OCI-LY3 (cell line): Measurements from ENCODE around the gene PGM1.

Source experiments
- H2AFZ ChIP-seq: fragments of 200-600, 300-600 bp; shearing (Covaris generic); 2 replicates; pipeline ENCODE4 v1.6.0; 2014; ENCODE audit warnings: antibody characterized with exemption, low read depth, low read length
- H3K27ac ChIP-seq: fragments of 200-600, 300-600 bp; sonication (generic); 2 replicates; pipeline ENCODE4 v1.5.1; 2014; ENCODE audit warnings: mild to moderate bottlenecking, low read length, moderate library complexity, mixed read lengths
- H3K27me3 ChIP-seq: fragments of 200-600, 300-600 bp; sonication (generic); 2 replicates; pipeline ENCODE4 v1.6.1; 2014; ENCODE audit warnings: low read depth, low read length, mixed read lengths
- H3K36me3 ChIP-seq: fragments of 200-600, 300-600 bp; sonication (generic); replicated peaks from 2 replicates; pipeline ENCODE3; 2014; ENCODE audit warnings: low read depth, low read length, mixed read lengths
- H3K4me1 ChIP-seq: fragments of 300-600, 200-600 bp; sonication (generic); 2 replicates; pipeline ENCODE4 v1.6.1; 2014; ENCODE audit warnings: low read length, mixed read lengths
- H3K4me2 ChIP-seq: fragments of 200-600, 300-600 bp; sonication (generic); 2 replicates; pipeline ENCODE4 v1.6.1; 2014; ENCODE audit warnings: low read length, mixed read lengths
- H3K4me3 ChIP-seq: fragments of 300-600, 200-600 bp; sonication (generic); 2 replicates; pipeline ENCODE4 v1.5.1; 2014; ENCODE audit warnings: antibody characterized with exemption, mild to moderate bottlenecking, low read length, moderate library complexity
- H3K79me2 ChIP-seq: fragments of 300-600, 200-600 bp; shearing (Covaris generic); 2 replicates; pipeline ENCODE4 v1.6.1; 2014; ENCODE audit warnings: mild to moderate bottlenecking, low read length, mixed read lengths
- H3K9ac ChIP-seq: fragments of 300-600, 200-600 bp; shearing (Covaris generic); 2 replicates; pipeline ENCODE4 v1.6.0; 2014; ENCODE audit warnings: mild to moderate bottlenecking, low read length, moderate library complexity
- H3K9me3 ChIP-seq: fragments of 200-600, 300-600 bp; shearing (Covaris generic); 2 replicates; pipeline ENCODE4 v1.6.1; 2014; ENCODE audit warnings: low read length, mixed read lengths; ENCODE audit not compliant: insufficient read depth
- H4K20me1 ChIP-seq: fragments of 200-600, 300-600 bp; sonication (generic); 2 replicates; pipeline ENCODE4 v1.6.1; 2016; ENCODE audit warnings: low read length, mixed read lengths; ENCODE audit not compliant: insufficient read depth
- EZH2phosphoT487 ChIP-seq: fragments of 200-600 bp; shearing (Covaris generic); IDR thresholded peaks from 2 replicates; pipeline ENCODE4 v1.6.1; 2018; ENCODE audit warnings: antibody characterized with exemption, mixed run types, low read depth
- TF ChIP-seq, protein P1 (sequence below): fragments of 200-600, 300-600 bp; sonication (generic); IDR thresholded peaks from 2 replicates; pipeline ENCODE4 v1.5.1; 2014; ENCODE audit warnings: antibody characterized with exemption, low read length, low read depth

The PGM1 gene

GRCh38 chr1:63623952-63624351, 30.7 kb downstream of the PGM1 start:
- peaks cover 7% of the 10 kb centered on the region for H3K4me1 ChIP-seq
- H3K4me3 ChIP-seq: no peak overlapping the region
- no peak overlapping the region for H3K4me2 ChIP-seq
- H3K36me3 ChIP-seq: no peaks in the 10 kb centered on the region
- no peaks in the 10 kb centered on the region for H3K79me2 ChIP-seq
- no peaks in the 10 kb centered on the region for H3K9me3 ChIP-seq
- H3K27ac ChIP-seq: no peak overlapping the region
- no peak overlapping the region for H3K9ac ChIP-seq
- H2AFZ ChIP-seq: no peak overlapping the region
- H4K20me1 ChIP-seq: no peaks in the 10 kb centered on the region
- no peak for TF ChIP-seq EZH2phosphoT487
- TF ChIP-seq, protein P1, sequence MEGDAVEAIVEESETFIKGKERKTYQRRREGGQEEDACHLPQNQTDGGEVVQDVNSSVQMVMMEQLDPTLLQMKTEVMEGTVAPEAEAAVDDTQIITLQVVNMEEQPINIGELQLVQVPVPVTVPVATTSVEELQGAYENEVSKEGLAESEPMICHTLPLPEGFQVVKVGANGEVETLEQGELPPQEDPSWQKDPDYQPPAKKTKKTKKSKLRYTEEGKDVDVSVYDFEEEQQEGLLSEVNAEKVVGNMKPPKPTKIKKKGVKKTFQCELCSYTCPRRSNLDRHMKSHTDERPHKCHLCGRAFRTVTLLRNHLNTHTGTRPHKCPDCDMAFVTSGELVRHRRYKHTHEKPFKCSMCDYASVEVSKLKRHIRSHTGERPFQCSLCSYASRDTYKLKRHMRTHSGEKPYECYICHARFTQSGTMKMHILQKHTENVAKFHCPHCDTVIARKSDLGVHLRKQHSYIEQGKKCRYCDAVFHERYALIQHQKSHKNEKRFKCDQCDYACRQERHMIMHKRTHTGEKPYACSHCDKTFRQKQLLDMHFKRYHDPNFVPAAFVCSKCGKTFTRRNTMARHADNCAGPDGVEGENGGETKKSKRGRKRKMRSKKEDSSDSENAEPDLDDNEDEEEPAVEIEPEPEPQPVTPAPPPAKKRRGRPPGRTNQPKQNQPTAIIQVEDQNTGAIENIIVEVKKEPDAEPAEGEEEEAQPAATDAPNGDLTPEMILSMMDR: no peak
- no peaks in the 10 kb centered on the region for H3K27me3 ChIP-seq

- no peak overlapping the region for H3K9ac ChIP-seq
- TF ChIP-seq, protein P1: no peak
- no peak for TF ChIP-seq EZH2phosphoT487
- peaks cover 7% of the 10 kb centered on the region for H3K4me1 ChIP-seq
- no peak overlapping the region for H3K27ac ChIP-seq
- H3K4me3 ChIP-seq: no peak overlapping the region
- H3K79me2 ChIP-seq: no peaks in the 10 kb centered on the region
- no peaks in the 10 kb centered on the region for H3K9me3 ChIP-seq
- H3K4me2 ChIP-seq: no peak overlapping the region
- no peaks in the 10 kb centered on the region for H3K27me3 ChIP-seq
- no peaks in the 10 kb centered on the region for H3K36me3 ChIP-seq
- no peak overlapping the region for H2AFZ ChIP-seq
- no peaks in the 10 kb centered on the region for H4K20me1 ChIP-seq
These were observed 31.7 kb downstream of the PGM1 start for GRCh38 chr1:63624911-63625310.

DNA sequence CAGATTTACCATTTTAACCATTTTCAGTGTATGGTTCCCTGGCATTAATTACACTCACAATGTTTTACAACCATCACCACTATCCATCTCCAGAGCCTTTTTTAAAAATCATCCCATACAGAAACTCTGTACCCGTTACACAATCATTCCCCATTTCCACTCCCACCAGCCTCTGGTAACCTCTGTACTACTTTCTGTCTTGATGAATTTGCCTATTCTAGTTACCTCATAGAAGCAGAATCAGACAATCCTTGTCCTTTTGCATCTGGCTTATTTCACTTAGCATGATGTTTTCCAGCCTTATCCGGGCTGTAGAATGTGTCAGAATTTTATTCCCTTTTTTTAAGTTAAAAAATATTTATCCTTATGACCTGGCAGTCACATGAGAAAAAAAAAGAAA, 33.0 kb downstream of the PGM1 start:
- Histone ChIP-seq H3K36me3 (no peaks in the 10 kb centered on the region), H3K79me2 (no peaks in the 10 kb centered on the region), H3K4me1 (peaks cover 7% of the 10 kb centered on the region), H3K4me3 (no peak overlapping the region), H3K27ac (no peak overlapping the region), H3K27me3 (no peaks in the 10 kb centered on the region), H4K20me1 (no peaks in the 10 kb centered on the region), H3K9ac (no peak overlapping the region), H2AFZ (no peak overlapping the region), H3K4me2 (no peak overlapping the region), H3K9me3 (no peaks in the 10 kb centered on the region)
- no peak for TF ChIP-seq EZH2phosphoT487
- TF ChIP-seq, protein P1: no peak

GRCh38 chr1:63628607-63629006, 35.4 kb downstream of the PGM1 start:
- Histone ChIP-seq H2AFZ (no peak overlapping the region), H3K36me3 (no peaks in the 10 kb centered on the region), H3K79me2 (no peaks in the 10 kb centered on the region), H3K4me2 (no peak overlapping the region), H4K20me1 (no peaks in the 10 kb centered on the region), H3K27ac (no peak overlapping the region), H3K9me3 (no peaks in the 10 kb centered on the region), H3K4me3 (no peak overlapping the region), H3K27me3 (no peaks in the 10 kb centered on the region), H3K9ac (no peak overlapping the region), H3K4me1 (no peaks in the 10 kb centered on the region)
- no peak for TF ChIP-seq EZH2phosphoT487
- TF ChIP-seq, protein P1: no peak
